T-helper 2 cell treated with Interferon-gamma antibody and Interleukin-4, amounts not matched to agents 5 μg/mL and 100 μg/mL, for 36 hours (primary cell): Measurements from ENCODE around the gene SPRY4.

Experiments used
- DNase-seq: peaks from one replicate; pipeline ENCODE4 v3.0.0; 2021; ENCODE audit warnings: low spot score
- H3K27ac Mint-ChIP-seq: one replicate; pipeline ENCODE4 v1.8.0; 2021; ENCODE audit warnings: mild to moderate bottlenecking, mixed read lengths
- H3K27me3 Mint-ChIP-seq: one replicate; pipeline ENCODE4 v1.8.0; 2021; ENCODE audit warnings: low read depth, mixed read lengths
- H3K36me3 Mint-ChIP-seq: one replicate; pipeline ENCODE4 v1.8.0; 2021; ENCODE audit warnings: low read depth, mixed read lengths
- H3K4me1 Mint-ChIP-seq: one replicate; pipeline ENCODE4 v1.8.0; 2021; ENCODE audit warnings: low read depth, mixed read lengths
- H3K4me3 Mint-ChIP-seq: one replicate; pipeline ENCODE4 v1.8.0; 2022; ENCODE audit warnings: mild to moderate bottlenecking, moderate library complexity, mixed read lengths
- H3K9me3 Mint-ChIP-seq: one replicate; pipeline ENCODE4 v1.8.0; 2021; ENCODE audit warnings: mixed read lengths

Gene SPRY4

DNA sequence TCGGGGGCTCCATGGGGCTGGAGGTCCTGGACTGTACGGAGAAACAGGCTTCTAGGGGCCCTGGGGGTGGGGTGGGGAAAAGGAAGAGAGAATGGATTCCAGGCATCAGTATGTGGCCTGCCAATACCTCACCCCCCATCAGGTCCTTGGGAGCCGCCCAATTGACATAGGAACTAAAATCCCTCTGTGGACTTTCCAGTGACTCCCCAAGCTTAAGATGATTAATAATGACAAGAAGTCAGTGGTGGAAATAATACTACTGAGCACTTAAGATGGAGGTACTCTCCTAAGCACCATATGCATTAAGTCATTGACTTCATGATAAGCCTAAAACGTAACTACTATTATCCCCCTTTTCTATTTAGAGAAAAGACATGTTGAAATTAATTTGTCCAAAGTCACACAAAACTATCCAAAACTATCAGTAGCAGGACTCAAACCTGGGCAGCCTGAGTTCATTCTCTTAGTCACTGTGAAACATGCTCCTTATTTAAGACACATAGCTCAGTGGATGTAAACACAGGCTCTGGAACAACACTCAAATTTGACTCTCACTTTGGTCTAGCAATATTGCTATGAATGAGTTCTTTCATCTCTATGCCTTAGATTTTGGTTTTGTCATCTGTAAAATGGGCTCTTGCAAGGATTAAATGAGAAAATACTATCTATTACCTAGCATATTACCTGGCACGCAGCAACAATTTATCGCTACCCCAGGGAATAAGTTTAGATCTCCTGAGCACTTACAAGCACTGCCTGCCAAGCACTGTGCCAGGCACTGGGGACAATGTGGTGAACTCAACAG is 9.5 kb downstream of the SPRY4 start:
- no peaks in the 10 kb centered on the region for H3K36me3 Mint-ChIP-seq
- no peak for DNase-seq
- peaks cover 17% of the 10 kb centered on the region for H3K4me1 Mint-ChIP-seq
- no peak overlapping the region for H3K4me3 Mint-ChIP-seq
- H3K27me3 Mint-ChIP-seq, result peaks cover under 1% of the 10 kb centered on the region
- H3K27ac Mint-ChIP-seq, result no peak overlapping the region
- no peaks in the 10 kb centered on the region for H3K9me3 Mint-ChIP-seq

- Mint-ChIP-seq H3K9me3 (no peaks in the 10 kb centered on the region), H3K4me3 (no peak overlapping the region), H3K36me3 (no peaks in the 10 kb centered on the region), H3K27me3 (no peaks in the 10 kb centered on the region), H3K4me1 (peaks cover 15% of the 10 kb centered on the region), H3K27ac (no peak overlapping the region)
- no peak for DNase-seq
Observed at GRCh38 chr5:142314606-142315005, 10.2 kb downstream of the SPRY4 start.

GRCh38 chr5:142314109-142314508 is 10.7 kb downstream of the SPRY4 start:
- no peak for DNase-seq
- Mint-ChIP-seq H3K9me3 (no peaks in the 10 kb centered on the region), H3K4me1 (peaks cover 10% of the 10 kb centered on the region)

DNA sequence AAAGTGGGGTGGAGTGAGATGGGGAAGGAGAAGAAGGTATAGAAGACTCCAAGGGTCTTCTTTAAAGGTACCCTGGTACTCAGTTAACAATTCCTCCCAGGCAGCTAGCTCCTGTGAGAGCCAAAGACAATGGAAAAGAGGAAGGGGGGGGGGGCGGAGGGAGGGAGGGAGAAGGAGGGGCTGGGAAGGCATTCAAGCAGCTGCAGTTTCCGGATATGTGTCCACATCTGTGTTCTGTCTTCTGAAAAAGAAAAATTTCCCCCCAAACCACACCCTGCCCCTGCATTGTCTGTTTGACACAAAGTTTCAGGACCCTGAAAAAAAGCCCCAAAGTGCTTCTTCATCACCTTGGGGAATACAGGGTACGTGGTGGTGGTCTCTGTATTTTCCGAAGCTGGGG is 11.1 kb downstream of the SPRY4 start:
- Mint-ChIP-seq H3K27ac (no peak overlapping the region), H3K36me3 (no peaks in the 10 kb centered on the region), H3K27me3 (no peaks in the 10 kb centered on the region), H3K4me1 (peaks cover 8% of the 10 kb centered on the region), H3K9me3 (no peaks in the 10 kb centered on the region), H3K4me3 (no peak overlapping the region)
- DNase-seq, result no peak

More at GRCh38 chr5:142314109-142314508, 10.7 kb downstream of the SPRY4 start:
- Mint-ChIP-seq H3K27ac (no peak overlapping the region), H3K36me3 (no peaks in the 10 kb centered on the region), H3K4me3 (no peak overlapping the region), H3K27me3 (no peaks in the 10 kb centered on the region)

- H3K9me3 Mint-ChIP-seq, result no peaks in the 10 kb centered on the region
- no peak overlapping the region for H3K4me3 Mint-ChIP-seq
- H3K27ac Mint-ChIP-seq, result no peak overlapping the region
Observed at GRCh38 chr5:142313275-142313674, 11.5 kb downstream of the SPRY4 start.

GRCh38 chr5:142312399-142312798 is 12.4 kb downstream of the SPRY4 start:
- no peaks in the 10 kb centered on the region for H3K9me3 Mint-ChIP-seq
- no peak for DNase-seq
- H3K27me3 Mint-ChIP-seq, result no peaks in the 10 kb centered on the region

More at GRCh38 chr5:142313275-142313674, 11.5 kb downstream of the SPRY4 start:
- no peak for DNase-seq
- peaks cover 8% of the 10 kb centered on the region for H3K4me1 Mint-ChIP-seq
- no peaks in the 10 kb centered on the region for H3K27me3 Mint-ChIP-seq
- H3K36me3 Mint-ChIP-seq, result no peaks in the 10 kb centered on the region

DNA sequence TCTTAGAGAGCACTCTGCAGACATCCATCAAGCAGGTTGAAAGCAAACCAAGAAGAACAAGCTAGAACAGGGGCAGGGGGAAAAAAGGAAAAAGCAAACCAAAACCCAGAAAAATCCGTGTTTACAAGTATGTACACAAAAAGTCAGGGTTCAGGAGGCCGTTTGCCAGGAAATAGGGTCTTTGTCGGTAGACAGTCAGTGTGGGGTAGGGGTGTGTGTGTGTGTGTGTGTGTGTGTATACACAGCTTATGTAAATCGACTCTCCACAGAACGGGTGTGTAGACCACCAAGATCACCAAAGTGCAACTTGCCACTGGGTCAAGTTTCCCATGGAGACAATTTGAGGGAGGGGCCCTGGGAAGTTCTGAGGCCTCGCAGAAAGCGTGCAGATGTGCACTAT is 13.1 kb downstream of the SPRY4 start:
- DNase-seq, result no peak
- Mint-ChIP-seq H3K4me3 (no peak overlapping the region), H3K27me3 (no peaks in the 10 kb centered on the region), H3K36me3 (no peaks in the 10 kb centered on the region), H3K9me3 (no peaks in the 10 kb centered on the region), H3K4me1 (peaks cover 8% of the 10 kb centered on the region), H3K27ac (no peak overlapping the region)

More at GRCh38 chr5:142312399-142312798, 12.4 kb downstream of the SPRY4 start:
- H3K4me3 Mint-ChIP-seq, result no peak overlapping the region
- no peak overlapping the region for H3K27ac Mint-ChIP-seq
- H3K4me1 Mint-ChIP-seq, result peaks cover 8% of the 10 kb centered on the region
- no peaks in the 10 kb centered on the region for H3K36me3 Mint-ChIP-seq

GRCh38 chr5:142310803-142311202 is 14.0 kb downstream of the SPRY4 start:
- Mint-ChIP-seq H3K36me3 (no peaks in the 10 kb centered on the region), H3K4me1 (peaks cover 2% of the 10 kb centered on the region), H3K9me3 (no peaks in the 10 kb centered on the region), H3K27ac (no peak overlapping the region), H3K4me3 (no peak overlapping the region), H3K27me3 (no peaks in the 10 kb centered on the region)
- no peak for DNase-seq

DNA sequence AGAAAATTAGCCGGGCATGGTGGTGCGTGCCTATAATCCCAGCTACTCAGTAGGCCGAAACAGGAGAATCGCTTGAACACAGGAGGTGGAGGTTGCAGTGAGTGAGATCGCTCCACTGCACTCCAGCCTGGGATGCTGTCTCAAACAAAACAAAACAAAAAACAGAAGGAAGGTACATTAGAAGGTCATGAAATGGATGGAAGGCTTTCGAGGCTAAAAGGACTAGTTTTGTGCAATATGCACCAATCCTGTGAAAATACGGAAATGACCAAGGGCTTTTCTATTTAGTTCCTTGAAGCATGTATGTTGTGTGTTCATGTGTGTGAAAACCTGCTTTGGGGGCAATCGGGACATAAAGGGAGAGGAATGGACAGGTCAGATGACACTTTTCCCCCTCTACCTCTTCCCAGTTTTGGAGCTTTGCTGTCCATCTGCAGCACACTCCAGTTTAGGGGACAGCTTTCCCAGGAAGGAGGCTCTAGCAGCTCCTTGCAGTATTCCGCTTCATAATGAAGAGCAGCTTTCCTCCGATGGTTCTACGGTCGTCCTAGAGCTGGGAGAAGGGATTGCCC is 15.0 kb downstream of the SPRY4 start:
- no peaks in the 10 kb centered on the region for H3K9me3 Mint-ChIP-seq
- no peak overlapping the region for H3K4me3 Mint-ChIP-seq
- no peaks in the 10 kb centered on the region for H3K4me1 Mint-ChIP-seq
- H3K27me3 Mint-ChIP-seq, result no peaks in the 10 kb centered on the region
- H3K36me3 Mint-ChIP-seq, result no peaks in the 10 kb centered on the region
- no peak overlapping the region for H3K27ac Mint-ChIP-seq
- no peak for DNase-seq

DNA sequence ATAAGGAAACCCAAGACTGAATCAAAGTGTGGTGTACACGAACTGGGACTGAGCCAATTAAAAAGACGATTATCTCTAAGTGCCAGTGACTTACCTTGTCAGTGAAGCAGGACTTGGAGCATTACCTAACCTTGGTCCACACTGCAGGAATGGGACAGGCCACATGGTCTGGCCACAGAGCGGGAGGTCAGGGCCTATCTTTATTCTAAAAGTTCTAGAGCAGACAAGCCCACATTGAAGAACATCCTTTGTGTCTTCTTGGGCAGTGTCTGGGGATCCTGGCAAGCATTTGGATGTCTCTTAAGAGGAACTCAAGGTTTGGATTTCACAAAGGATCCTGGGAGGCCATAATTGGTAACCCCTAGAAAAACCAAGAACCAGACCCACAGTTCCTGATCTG is 16.5 kb downstream of the SPRY4 start:
- H3K9me3 Mint-ChIP-seq, result no peaks in the 10 kb centered on the region
- no peaks in the 10 kb centered on the region for H3K36me3 Mint-ChIP-seq
- no peak overlapping the region for H3K4me3 Mint-ChIP-seq
- H3K27me3 Mint-ChIP-seq, result no peaks in the 10 kb centered on the region
- H3K4me1 Mint-ChIP-seq, result no peaks in the 10 kb centered on the region
- no peak for DNase-seq
- H3K27ac Mint-ChIP-seq, result no peak overlapping the region

- DNase-seq, result no peak
- no peak overlapping the region for H3K4me3 Mint-ChIP-seq
- no peaks in the 10 kb centered on the region for H3K4me1 Mint-ChIP-seq
- H3K27ac Mint-ChIP-seq, result no peak overlapping the region
- no peaks in the 10 kb centered on the region for H3K27me3 Mint-ChIP-seq
- H3K9me3 Mint-ChIP-seq, result no peaks in the 10 kb centered on the region
- H3K36me3 Mint-ChIP-seq, result no peaks in the 10 kb centered on the region
Observed at GRCh38 chr5:142307146-142307890, 17.5 kb downstream of the SPRY4 start.

GRCh38 chr5:142306077-142306502 is 18.7 kb downstream of the SPRY4 start:
- peaks cover 7% of the 10 kb centered on the region for H3K4me1 Mint-ChIP-seq
- H3K27me3 Mint-ChIP-seq, result no peaks in the 10 kb centered on the region
- no peak overlapping the region for H3K4me3 Mint-ChIP-seq
- no peak for DNase-seq
- no peaks in the 10 kb centered on the region for H3K36me3 Mint-ChIP-seq
- H3K27ac Mint-ChIP-seq, result no peak overlapping the region
- no peaks in the 10 kb centered on the region for H3K9me3 Mint-ChIP-seq

DNA sequence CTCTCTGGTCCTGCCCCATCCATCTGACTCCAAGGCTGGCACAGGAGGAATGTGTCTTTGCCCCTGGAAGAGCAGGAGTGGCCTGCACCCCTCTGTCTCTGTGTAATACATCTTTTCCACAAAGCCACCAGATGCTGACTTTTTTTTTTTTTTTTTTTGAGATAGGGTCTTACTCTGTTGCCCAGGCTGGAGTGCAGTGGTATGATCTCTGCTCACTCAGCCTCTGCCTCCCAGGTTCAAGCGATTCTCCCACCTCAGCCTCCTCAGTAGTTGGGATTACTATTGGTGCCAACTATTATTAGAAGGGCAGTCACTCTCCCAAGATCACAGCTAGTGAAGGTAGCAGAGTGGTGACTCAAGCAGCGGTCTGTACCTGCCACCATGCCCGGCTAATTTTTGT is 19.6 kb downstream of the SPRY4 start:
- H3K9me3 Mint-ChIP-seq, result no peaks in the 10 kb centered on the region
- H3K36me3 Mint-ChIP-seq, result no peaks in the 10 kb centered on the region
- no peaks in the 10 kb centered on the region for H3K27me3 Mint-ChIP-seq
- H3K4me1 Mint-ChIP-seq, result peaks cover 7% of the 10 kb centered on the region
- no peak overlapping the region for H3K4me3 Mint-ChIP-seq
- no peak for DNase-seq
- no peak overlapping the region for H3K27ac Mint-ChIP-seq

- DNase-seq, result no peak
- H3K36me3 Mint-ChIP-seq, result no peaks in the 10 kb centered on the region
- no peaks in the 10 kb centered on the region for H3K9me3 Mint-ChIP-seq
- H3K4me1 Mint-ChIP-seq, result peaks cover 7% of the 10 kb centered on the region
- H3K27ac Mint-ChIP-seq, result no peak overlapping the region
- no peak overlapping the region for H3K4me3 Mint-ChIP-seq
- H3K27me3 Mint-ChIP-seq, result no peaks in the 10 kb centered on the region
Observed at GRCh38 chr5:142304013-142304701, 20.7 kb downstream of the SPRY4 start.
